Cardiac fibroblast (primary cell): Measurements from ENCODE around the gene SEM1.
"Not testable (repeated sequence)": the region's sequence is repeated elsewhere in the genome, so short reads cannot be mapped to it uniquely, and the experiment has no call there.

Experiments used
- DNase-seq, 2 donors: peaks; one replicate each; pipeline versions ENCODE4 v3.0.0 to v3.0.0-alpha.2; 2010; ENCODE audit warnings: low read depth in 2 of 2
- H3K4me3 ChIP-seq, 2 donors: replicated peaks in 1 of 2; 1 replicate in 1 of 2; 2 replicates in 1 of 2; pipeline ENCODE4 v1.5.1; 2011; ENCODE audit warnings: low read depth in 2 of 2, low read length in 2 of 2, mild to moderate bottlenecking in 2 of 2, moderate library complexity in 1 of 2
- TF ChIP-seq, protein P1 (sequence below): IDR thresholded peaks from one replicate; pipeline ENCODE4 v1.5.1; 2011; ENCODE audit warnings: low read depth, mild to moderate bottlenecking, low read length, inconsistent platforms

The SEM1 gene

DNA sequence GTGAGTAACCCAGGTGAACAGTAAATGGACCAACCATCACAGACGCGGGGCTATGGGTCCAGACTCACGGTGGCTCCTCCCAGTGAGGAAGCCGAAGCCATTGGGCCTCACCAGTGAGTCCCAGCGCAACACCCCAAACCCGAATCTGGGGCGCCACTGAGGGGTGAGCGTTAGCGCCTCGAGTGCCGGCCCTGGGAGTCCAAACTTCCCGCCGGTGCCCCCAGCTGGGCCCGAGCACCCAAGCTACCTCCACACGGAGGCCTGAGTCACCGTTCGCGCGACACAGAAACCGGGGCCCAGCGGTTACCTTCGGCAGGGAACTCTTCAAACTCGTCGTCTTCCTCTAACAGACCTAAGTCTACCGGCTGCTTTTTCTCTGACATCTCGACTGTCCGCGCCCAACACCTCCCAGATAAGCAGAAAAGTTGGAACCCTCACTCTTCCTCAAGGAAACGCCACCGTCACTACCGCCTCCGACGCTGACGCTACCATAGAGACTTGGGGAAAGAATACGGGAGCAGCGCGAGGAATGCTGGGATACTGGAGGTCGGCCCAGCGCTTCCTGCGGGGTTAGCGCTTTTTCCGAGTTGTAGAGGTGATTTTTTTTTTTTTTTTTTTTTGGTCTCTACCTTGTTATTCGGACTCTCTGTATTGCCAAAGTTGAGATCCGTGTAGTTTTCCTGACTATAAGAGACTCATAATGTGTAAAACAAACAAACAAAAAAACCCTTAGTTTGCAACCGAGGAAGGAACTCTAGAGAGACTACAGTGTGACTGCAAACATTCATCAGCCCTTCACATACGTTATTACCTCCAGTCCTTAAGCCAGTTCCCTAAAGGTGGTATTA is at the start of gene SEM1:
Gene SEM1 (minus strand): TSS at position 466 of the 848 bp plus-strand sequence. CDS start 83 bp downstream, at position 383.
- peak within 1 kb of the TSS; percentile 82 to 85 for H3K4me3 ChIP-seq
- TF ChIP-seq, protein P1, sequence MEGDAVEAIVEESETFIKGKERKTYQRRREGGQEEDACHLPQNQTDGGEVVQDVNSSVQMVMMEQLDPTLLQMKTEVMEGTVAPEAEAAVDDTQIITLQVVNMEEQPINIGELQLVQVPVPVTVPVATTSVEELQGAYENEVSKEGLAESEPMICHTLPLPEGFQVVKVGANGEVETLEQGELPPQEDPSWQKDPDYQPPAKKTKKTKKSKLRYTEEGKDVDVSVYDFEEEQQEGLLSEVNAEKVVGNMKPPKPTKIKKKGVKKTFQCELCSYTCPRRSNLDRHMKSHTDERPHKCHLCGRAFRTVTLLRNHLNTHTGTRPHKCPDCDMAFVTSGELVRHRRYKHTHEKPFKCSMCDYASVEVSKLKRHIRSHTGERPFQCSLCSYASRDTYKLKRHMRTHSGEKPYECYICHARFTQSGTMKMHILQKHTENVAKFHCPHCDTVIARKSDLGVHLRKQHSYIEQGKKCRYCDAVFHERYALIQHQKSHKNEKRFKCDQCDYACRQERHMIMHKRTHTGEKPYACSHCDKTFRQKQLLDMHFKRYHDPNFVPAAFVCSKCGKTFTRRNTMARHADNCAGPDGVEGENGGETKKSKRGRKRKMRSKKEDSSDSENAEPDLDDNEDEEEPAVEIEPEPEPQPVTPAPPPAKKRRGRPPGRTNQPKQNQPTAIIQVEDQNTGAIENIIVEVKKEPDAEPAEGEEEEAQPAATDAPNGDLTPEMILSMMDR, result no peak
- DNase-seq, result peak; percentile 90 to 92

DNA sequence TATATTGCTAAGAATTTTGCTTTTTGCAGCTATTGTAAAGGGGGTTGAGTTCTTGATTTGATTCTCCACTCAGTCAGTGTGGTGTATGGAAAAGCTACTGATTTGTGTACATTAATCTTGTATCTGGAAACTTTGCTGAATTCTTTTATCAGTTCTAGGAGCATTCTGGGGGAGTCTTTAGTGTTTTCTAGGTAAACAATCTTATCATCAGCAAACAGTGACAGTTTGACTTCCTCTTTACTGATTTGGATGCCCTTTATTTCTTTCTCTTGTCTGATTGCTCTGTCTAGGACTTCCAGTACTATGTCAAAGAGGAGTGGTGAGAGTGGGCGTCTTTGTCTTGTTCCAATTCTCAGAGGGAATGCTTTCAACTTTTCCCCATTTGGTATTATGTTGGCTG is 48.2 kb upstream of the SEM1 start:
- H3K4me3 ChIP-seq, DNase-seq: not testable (repeated sequence)

DNA sequence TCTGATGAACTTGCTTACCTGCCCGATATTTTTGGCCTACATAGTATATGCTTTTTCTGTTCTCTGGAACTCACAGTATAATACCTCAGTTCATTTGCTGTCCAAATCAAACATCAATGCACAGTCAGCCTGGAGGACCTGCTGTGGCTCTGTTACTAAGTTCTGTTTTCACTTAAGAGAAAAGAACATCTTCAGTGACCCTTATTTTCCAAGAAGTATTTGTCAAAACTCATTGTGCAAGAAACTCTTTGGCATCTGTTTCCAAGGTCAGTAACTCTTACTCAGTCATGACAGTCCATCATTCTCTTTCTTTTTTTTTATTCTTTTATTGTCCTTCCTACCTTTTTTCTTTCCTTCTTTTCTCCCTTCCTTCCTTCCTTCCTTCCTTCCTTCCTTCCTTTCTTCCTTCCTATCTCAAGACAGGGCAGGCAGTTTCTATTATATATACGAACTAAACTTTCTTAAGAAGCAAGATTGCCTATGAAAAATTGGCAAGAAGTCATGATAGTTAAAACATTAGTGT is 37.8 kb upstream of the SEM1 start:
- DNase-seq, result no peak
- H3K4me3 ChIP-seq, result no peak overlapping the region
- TF ChIP-seq, protein P1, result no peak

DNA sequence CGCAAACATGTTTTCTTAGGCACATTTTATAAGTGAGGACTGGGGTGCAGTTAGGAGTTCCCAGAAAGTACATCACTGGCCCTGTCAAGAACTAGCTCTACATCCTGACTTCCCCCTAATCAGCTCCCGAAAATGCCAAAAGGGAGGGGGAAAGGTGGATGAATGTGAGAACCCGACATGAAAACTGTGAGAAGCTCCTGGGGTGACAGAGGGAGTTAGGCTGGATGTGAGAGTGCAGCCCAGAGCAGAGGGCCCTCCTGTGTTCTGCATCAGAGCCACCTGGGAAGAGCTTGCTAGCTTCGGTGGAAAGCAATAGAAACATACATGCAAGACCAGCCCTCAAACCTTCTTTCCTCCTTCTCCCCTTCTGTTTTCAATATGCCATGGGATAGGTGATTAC is 30.5 kb upstream of the SEM1 start:
- no peak overlapping the region for H3K4me3 ChIP-seq
- no peak for DNase-seq
- TF ChIP-seq, protein P1, result no peak

DNA sequence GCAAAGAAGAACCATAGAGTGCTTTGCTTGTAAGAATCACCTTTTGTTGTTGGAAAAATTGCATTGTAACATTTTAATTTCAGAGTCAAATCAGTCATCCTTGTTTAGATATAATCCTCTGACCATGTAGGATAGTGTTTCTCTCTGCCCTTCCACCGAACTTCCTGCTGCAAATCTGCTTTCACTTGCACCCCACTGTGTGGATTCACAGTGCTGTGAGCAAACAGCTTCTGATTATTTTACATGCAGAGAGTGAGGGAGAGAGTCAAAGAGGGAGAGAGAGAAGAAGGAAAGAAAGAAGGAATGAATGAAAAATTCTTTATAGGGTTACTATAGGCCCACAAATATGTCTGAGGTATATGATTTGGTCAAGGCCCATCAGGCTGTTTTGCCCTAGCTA is 30.0 kb upstream of the SEM1 start:
- no peak for DNase-seq
- H3K4me3 ChIP-seq, result no peak overlapping the region
- TF ChIP-seq, protein P1, result no peak

DNA sequence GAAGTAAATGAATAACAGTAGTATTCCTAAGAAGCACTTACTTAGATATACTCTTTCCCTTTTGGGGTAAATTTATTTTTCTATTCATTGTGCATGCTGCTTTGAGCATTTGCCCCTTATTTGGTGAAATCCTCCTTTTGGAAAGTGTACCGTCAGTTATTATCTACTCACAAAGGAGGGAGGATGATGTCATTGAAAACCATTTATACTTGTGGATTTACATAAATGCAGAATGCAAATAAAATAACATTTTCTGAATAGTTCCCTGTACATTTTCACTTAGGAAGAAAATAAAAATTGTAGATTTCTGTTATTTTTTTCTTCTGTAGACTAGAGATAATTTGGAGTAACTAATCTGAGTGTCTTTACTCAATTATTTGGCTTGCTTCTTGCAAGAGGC is 29.5 kb upstream of the SEM1 start:
- DNase-seq, result no peak

DNA sequence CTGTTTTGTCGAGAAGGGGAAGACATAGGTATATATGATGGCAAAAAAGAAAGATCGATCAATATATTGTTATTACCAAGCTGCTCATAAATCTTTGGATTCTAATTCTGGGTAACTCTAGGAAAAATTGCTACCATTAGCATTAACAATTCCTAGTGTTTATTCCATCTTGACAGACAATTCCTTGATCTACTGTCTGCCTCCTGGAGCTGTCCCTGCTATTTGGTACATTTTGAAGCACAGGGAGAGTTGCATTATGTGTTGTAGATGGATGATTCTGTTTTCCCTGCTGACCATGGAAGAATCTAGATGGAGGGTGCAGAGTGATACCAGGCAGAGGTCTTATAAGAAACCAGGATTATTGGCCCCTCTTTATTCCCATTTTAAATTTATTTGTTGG is 29.1 kb upstream of the SEM1 start:
- TF ChIP-seq, protein P1, result no peak
- H3K4me3 ChIP-seq, result no peak overlapping the region
- DNase-seq, result no peak

More for the DNA sequence above, 29.5 kb upstream of the SEM1 start:
- TF ChIP-seq, protein P1, result no peak
- H3K4me3 ChIP-seq, result no peak overlapping the region
